Fibroblast of mammary gland (primary cell): ENCODE results near the gene PAN3.

Source experiments
- DNase-seq: peaks from one replicate; pipeline ENCODE4 v3.0.0-alpha.2; 2010; ENCODE audit warnings: low read depth
- H3K4me3 ChIP-seq: 2 replicates; pipeline ENCODE4 v1.5.1; 2011; ENCODE audit warnings: low read depth, mild to moderate bottlenecking, low read length, moderate library complexity; ENCODE audit not compliant: control insufficient read depth
- TF ChIP-seq, protein P1 (sequence below): conservative IDR thresholded peaks from 2 replicates; pipeline ENCODE4 v1.5.1; 2011; ENCODE audit warnings: low read depth, low read length, inconsistent platforms; ENCODE audit not compliant: control insufficient read depth, insufficient read depth

PAN3 gene

DNA sequence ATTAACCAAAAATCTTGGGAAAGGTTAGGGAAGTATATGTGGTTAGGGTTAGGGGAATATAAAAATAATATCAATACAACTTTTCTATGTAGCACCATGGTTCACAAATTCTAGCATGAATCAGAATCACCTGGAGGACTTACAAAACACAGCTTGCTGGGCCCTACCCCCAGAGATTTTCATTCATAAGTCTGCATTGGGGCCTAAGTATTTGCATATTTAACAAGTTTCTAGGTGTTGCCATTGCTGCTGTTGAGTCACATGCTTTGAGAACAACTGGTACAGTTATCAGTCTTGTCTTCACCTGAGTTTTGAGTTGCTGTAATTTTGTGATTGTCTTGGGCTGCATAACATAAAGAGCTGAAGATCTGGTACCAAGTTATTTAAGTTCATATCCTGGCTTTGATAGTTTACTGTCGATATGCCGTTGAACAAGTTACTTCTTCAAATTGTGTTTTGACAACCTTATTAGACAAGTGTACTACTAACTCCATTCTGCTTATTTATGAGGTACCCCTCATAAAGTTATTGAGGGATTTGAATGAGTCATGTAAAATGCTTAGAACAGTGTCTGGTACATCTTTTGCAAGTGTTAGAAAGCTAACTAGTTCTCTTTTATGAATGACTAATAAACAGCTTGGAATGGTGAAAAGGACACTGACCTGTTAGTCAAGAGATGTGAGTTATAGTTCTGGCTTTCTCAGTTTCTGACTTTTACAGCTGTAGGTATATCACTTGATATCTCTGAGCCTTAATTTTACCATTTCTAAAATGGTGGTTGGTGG is 132.9 kb downstream of the PAN3 start:
- no peak for DNase-seq
- TF ChIP-seq, protein P1, sequence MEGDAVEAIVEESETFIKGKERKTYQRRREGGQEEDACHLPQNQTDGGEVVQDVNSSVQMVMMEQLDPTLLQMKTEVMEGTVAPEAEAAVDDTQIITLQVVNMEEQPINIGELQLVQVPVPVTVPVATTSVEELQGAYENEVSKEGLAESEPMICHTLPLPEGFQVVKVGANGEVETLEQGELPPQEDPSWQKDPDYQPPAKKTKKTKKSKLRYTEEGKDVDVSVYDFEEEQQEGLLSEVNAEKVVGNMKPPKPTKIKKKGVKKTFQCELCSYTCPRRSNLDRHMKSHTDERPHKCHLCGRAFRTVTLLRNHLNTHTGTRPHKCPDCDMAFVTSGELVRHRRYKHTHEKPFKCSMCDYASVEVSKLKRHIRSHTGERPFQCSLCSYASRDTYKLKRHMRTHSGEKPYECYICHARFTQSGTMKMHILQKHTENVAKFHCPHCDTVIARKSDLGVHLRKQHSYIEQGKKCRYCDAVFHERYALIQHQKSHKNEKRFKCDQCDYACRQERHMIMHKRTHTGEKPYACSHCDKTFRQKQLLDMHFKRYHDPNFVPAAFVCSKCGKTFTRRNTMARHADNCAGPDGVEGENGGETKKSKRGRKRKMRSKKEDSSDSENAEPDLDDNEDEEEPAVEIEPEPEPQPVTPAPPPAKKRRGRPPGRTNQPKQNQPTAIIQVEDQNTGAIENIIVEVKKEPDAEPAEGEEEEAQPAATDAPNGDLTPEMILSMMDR, result no peak
- H3K4me3 ChIP-seq, result no peak overlapping the region

DNA sequence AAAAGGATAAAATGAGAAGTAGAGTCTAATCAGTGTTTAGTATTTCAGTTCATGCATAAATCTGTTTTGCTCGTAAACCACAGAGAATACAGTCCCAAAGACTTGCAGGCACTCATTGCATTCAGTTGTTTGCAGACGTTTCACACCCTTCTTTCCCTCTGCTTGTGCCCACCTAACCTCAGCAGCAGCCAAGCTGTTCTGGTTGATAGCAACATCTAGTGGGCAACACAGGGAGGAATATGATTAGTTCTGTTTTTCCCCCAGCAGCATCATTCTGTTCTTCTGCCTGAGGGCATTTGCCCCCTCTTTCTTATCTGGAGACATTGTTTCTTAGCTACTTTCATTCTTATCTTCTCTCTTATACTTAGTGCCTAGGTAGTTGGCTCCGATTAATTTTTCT is 135.6 kb downstream of the PAN3 start:
- DNase-seq, result peak; percentile 4
- TF ChIP-seq, protein P1, result no peak

DNA sequence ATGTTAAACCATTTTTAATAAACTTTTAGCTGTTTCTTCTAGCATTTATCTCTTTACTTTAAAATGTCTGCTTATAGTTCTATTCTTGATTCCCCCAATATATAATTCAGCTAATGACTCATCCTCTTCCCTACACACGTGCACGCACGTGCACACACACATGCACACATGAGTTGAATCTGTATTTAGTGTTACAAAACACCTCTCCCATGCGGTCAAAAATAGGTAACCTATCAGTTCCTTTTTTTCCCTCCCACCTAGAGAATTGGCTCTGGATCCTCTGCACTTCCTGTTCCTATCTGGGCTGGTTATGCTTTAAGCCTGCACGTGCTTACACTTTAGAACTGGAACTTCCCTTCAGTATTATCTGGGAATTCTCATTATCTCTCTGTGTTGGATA is 144.1 kb downstream of the PAN3 start:
- TF ChIP-seq, protein P1, result no peak
- DNase-seq, result no peak
- H3K4me3 ChIP-seq, result no peak overlapping the region

More for the DNA sequence above, 135.6 kb downstream of the PAN3 start:
- no peak overlapping the region for H3K4me3 ChIP-seq

DNA sequence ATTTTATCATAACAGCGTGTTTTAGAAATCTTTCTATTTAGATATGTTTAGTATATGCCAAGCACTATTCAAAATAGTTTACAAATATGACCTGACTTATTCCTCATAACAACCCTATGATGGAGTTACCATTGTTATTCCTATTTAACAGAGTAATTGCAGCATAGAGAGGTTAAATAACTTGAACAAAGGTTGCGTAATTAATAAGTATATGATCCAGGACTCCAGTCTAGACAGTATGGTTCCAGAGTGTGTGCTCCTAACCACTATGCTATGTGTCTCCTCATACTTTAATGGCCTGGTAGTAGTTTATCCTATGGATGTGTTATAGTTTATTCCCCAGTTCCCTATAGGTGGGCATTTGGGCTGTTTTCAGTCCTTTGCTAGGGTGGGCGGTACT is 145.3 kb downstream of the PAN3 start:
- TF ChIP-seq, protein P1, result no peak
- DNase-seq, result no peak
- no peak overlapping the region for H3K4me3 ChIP-seq

DNA sequence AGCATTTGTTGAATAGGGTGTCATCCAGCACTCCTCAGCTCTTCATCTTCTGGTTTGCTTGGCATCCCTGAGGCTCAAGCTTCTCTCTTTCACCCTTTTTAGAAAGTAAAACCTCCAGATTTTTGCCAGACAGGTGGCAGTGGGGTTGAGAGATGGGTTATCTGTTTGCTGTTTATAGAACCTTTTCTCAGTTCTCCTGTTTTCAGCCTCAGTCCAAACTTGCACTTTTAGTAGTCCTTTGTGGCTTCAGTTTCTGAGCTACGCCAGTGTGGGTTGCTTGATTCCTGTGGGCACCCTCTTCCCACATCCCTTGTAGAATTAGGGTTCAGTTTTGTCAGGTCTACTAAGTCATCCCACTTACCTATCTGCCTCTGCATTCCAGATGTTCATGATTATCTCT is 147.9 kb downstream of the PAN3 start:
- TF ChIP-seq, protein P1, result no peak
- no peak overlapping the region for H3K4me3 ChIP-seq
- DNase-seq, result no peak

DNA sequence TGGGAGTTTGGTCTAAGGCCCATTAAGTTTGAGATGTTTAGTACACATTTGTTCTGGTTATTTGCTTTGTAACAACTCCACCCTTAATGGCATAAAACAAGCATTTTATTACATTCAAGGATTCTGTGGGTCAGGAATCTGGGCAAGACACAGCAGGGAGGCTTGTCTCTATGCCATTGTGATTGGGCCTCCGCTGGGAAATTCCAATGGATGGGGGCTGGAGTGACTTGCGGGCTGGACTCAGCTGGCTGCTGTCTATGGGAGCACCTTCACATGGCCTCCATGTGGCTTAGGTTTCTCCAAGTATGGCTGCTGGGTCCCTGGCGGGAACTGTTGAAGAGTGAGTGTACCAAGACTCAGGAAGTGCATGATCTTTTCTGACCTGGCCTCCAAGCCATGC is 159.0 kb downstream of the PAN3 start:
- DNase-seq, result no peak

More for the DNA sequence above, 159.0 kb downstream of the PAN3 start:
- TF ChIP-seq, protein P1, result no peak
- no peak overlapping the region for H3K4me3 ChIP-seq
